ENCODE results near the gene HARBI1.

The HARBI1 gene

DNA sequence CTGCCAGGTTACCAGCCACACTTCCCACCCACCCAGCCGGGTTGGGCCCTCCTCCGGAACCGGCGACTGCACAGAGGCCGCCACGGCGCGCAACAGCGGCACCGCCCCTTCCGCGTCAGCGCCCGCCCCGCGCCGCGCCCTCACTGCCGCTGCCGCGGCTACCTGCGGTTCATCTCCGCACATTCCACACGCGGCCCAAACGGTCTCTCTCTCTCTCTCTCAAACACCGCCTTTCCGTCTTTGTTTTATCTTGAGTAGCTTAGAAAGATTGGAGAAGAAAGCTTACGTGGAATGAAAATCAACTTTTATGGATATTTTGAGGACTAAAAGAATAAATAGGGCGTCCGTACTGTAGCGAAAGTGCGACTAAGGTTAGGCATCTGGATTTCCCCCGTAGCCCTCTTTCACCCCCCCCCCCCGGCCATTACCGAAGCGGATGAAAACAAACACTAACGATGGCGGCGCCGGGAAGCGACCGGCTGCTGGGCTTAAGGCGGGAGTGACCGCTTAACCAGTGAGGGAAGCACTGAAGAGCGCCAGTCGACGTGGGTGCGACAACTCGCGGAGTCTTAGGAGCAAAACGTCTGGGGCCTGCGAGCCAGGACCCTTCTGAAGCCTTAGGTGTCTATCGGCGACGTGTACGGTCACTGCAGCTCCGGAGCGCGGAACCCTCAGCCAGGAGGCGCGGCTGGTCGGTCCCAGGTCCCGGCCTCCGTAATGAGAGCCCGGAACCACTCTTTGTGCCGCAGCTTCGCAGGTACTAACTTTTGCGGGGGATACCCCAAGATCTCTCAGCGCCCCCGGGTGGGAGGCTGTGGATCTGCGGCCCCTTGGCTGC, at the start of gene HARBI1, which contains the start of gene ATG13:
HARBI1 (minus strand) TSS at position 94 of the 838 bp plus-strand sequence. CDS start 990 bp downstream, outside the sequence.
ATG13 (plus strand) TSS at position 420 of the 838 bp plus-strand sequence. CDS start 26,739 bp downstream, outside the sequence.
- DNase-seq: peak; percentile 89

DNA sequence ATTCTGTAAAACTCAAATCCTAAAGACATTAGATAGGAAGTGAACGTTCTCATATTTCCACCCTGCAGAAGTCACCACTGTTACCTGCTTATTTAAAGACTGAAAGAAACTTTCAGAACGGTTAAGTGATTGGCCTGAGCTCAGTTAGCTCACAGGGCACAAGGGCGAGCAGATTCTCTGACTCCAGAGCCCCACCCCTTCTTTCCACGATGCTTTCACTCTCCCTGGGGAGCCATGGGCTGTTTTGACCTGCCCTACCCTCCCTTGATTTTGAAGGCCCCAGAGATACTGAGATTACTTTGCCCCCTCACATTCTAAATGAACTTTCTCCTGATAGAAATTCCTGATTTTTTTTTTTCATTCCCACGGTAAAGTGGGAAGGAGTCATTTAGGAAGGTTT, 49.5 kb upstream of the HARBI1 start:
- no peak for DNase-seq

GRCh38 chr11:46665356-46665755, 48.3 kb upstream of the HARBI1 start:
- DNase-seq: no peak

DNA sequence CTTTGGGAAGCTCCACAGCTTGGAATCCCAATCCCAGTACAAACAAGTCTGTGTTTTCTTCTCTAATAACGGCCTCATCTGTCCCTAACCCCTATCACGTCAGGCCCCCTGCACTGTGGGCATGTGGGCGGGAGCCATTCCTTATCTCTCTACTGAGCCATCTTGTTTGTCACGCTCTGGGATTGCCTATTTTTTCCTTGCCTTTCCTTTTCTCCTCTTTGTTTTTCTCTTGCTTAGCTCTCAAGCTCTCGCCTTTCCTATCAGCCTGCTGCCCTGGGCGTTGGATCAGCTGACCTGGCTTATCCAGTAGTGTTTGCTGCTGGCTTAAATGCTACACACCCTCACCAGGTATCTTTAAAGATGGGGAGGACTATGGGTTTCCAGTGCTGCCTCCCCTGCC, 47.6 kb upstream of the HARBI1 start:
- DNase-seq: no peak

GRCh38 chr11:46663277-46663940, 46.4 kb upstream of the HARBI1 start:
- DNase-seq: no peak

DNA sequence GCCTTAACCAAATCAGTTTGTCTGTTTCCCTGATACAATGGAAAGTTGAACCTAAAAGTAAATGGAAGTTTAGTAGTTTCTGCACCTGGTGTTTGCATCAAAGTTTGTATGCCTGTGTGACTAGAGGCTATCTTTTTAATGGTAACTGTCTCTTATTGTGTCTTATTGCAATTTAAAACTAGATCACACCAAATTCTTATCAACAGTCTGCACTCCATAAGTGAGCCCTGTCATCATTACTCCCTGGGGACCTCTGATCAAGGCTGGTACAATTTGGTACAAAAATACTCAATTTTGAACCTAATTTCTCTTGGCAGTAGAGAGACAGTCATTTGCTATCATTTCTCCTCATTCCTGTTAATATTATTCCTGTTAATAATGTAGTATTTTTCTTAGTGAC, 45.3 kb upstream of the HARBI1 start:
- no peak for DNase-seq

DNA sequence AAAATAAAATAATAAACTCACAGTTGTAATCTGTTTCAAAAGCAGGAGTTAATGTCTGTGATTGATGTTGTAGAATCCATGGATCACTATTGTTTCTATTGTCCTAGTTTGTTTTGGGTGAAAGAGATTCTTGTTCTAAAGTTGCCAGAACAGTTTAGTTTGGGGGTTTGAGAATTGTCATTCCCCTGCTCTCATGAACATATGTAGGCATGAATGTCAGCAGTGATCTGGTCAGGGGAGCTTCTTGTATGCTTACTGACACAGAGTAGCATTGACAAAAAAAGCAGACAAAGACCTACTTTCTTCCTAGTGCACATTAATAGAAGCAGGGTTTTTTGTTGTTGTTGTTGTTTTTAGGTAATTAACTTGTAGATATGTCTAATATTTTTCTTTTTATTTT, 44.8 kb upstream of the HARBI1 start:
- no peak for DNase-seq

GRCh38 chr11:46659908-46660307, 42.9 kb upstream of the HARBI1 start:
- no peak for DNase-seq

GRCh38 chr11:46658259-46658658, 41.2 kb upstream of the HARBI1 start:
- DNase-seq: no peak

DNA sequence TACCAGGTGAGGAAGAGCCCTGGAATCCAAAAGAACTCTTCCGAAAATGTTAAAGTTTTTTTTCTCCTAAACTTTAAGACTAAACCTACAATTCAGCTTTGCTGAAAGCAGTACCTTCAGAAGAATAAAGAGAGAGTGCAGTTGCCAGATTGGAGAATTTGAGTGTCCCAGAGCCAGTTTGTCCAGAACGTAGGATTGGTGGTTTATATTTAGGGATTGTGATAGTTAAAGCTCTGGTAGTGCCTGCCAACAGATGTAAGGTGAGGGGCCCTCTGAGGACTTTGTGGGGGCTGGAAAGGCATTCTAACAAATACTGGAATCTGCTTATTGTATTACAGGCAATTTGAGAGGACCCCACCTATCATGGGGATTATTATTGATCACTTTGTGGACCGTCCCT, 40.2 kb upstream of the HARBI1 start:
- DNase-seq: no peak

- no peak for DNase-seq
Measured at GRCh38 chr11:46655631-46656030, 38.6 kb upstream of the HARBI1 start.

DNA sequence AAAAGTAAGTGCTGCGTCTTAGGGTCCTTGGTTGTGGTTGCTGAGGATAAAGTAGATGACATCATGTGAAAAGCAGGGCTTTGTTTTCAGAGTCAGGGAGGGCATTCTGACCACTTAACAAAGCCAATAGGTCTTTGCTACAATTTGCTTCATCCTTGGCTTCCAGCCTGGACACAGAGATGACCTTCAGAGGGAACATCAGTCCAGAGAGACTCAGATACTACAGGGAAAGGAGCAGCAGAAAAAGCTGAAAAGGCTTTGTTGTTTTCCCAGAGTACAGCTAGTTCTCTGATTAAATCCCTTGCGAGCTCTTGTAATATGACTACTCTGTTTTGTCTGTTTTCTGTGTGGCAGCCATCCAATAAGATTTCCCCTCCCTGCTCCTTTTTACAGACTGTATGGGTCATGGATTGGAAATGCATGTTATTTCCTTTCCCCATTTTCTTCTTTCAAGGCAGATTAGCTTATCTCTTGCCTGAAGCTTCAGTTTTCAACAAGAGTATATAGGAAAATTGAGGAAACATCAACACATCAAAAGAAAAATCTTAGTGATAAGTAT, 32.2 kb upstream of the HARBI1 start:
- peak; percentile 67 for DNase-seq

DNA sequence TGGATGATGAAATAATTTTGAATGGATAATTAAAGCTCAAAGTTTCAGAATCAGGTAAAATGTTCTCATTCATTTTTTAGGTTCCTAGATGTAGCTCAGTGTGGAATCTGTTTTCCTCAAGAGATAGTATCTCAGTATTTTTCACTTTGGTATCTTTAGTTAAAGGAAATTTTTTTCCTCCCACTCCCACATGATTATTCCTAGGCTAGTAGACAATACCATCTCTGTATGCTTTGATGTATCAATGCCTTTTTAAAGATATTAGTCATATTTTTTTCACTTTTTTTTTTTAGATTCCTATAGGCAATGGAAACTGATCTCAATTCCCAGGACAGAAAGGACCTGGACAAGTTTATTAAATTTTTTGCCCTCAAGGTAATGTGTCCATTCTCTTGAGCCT, 27.0 kb upstream of the HARBI1 start:
- no peak for DNase-seq

GRCh38 chr11:46643531-46643930, 26.5 kb upstream of the HARBI1 start:
- no peak for DNase-seq

GRCh38 chr11:46642627-46643335, 25.8 kb upstream of the HARBI1 start:
- no peak for DNase-seq

- DNase-seq: no peak
Measured at GRCh38 chr11:46641639-46642038, 24.6 kb upstream of the HARBI1 start.

GRCh38 chr11:46640036-46640788, 23.2 kb upstream of the HARBI1 start:
- DNase-seq: no peak

DNA sequence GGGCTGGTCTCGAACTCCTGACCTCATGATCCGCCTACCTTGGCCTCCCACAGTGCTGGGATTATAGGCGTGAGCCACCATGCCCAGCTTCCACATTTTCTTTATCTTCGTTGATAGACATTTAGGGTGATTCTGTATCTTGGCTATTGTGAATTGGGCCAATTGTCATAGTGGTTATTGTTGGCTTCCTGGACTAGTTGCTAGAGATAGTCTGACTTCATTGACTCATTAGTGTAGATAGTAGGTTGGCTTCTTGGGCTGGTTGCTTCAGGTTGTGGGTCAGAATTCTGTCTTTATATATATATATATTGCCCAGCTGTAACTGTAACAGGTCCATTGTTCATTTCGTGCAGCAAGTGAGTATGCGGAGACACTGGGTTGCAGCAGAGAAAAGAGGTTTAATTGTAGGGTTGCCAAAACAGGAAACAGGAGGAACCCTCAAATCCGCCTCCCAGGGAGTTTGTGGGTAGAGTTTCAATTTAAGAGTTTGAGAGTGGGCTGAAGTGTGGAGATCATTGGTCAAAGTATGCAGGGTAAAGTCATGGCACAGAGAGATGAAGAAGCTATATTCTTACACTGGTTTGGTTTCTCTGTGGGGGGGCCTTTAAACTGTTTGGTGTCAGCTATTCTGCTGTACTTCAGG, 22.3 kb upstream of the HARBI1 start:
- DNase-seq: no peak

DNA sequence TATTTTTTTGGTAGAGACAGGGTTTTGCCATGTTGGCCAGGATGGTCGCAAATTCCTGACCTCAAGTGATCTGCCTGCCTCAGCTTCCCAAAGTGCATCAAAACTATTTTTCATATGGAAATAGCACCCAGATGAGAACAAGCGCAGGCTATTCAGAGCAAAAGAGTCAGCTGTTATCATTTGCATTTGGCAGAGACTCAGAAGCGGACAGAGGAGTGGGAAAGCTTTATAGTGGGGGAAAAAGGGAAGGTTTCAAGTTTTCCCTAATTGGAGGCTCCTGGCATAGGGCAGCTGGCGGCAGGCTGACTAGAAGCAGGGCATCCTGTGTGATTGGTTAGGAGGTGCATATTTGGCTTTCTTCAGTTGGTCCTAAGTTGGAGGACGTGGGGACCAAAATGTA, 20.5 kb upstream of the HARBI1 start:
- no peak for DNase-seq

GRCh38 chr11:46635557-46636139, 18.6 kb upstream of the HARBI1 start:
- no peak for DNase-seq
